Measurements from ENCODE around the gene ALDH1L1. TPM values are rescaled to one million over a fixed set of nuclear protein-coding genes. Genes with fewer than 3 reads are reported as not detected.

ALDH1L1 gene
- total and polyA plus RNA-seq, 2 donors (not counting 1 experiment from before 2014, with no cell fraction given): not detected

DNA sequence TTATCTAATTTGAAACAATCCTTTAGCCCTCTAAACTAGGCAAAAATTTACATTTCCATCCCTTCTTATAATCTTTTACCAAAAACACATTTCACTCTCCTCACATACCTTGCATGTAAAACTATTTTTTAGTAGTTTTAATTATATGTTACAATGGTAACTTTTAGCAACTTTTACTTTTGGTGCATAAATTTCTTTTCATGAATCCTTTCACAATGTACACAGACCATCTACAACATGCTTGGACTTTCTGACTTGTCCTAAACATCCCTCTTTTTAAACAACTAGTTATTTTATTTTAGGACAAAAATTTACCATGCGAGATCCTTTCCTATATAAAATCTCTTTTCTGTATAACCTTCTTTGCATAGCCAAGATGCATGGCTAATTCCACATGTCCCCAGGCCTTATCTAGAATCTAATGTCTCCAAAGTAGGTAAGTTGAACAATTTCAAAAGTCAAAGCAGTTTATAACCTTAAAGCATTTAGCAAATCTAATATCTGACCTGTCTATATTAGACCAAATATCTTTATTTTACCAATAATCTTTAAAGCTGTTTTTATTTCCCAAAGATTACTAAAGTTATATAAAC, 14.4 kb upstream of the ALDH1L1 start:
- no peaks in the 10 kb centered on the region for H3K4me1 Mint-ChIP-seq
- Histone ChIP-seq H3K4me3 (ENCODE audit: control extremely low read depth in 1 of 5, extremely low read depth in 1 of 5, insufficient read depth in 1 of 5, low read depth in 2 of 5, low read length in 4 of 5) (no peak overlapping the region), H3K36me3 (replicated peaks in 1 of 2; ENCODE audit: control extremely low read depth in 1 of 2, control insufficient read depth in 1 of 2, extremely low read depth in 1 of 2, insufficient read depth in 2 of 2, low read length in 1 of 2) (no peaks in the 10 kb centered on the region), H2AFZ (ENCODE audit: insufficient read depth, low read depth, low read length, poor library complexity, severe bottlenecking) (no peak overlapping the region), H3K9me3 (ENCODE audit: control extremely low read depth in 1 of 3, control insufficient read depth in 2 of 3, insufficient read depth in 1 of 3, low read length in 2 of 3) (peaks cover 0 to 1% (median 0%) of the 10 kb centered on the region in 3 donors), H3K79me2 (ENCODE audit: control insufficient read depth, insufficient read depth, low read length) (no peaks in the 10 kb centered on the region), H3K9ac (ENCODE audit: low read length) (no peak overlapping the region), H3K4me2 (replicated peaks; ENCODE audit: low read depth, low read length, poor library complexity, severe bottlenecking) (no peak overlapping the region), H3K27me3 (replicated peaks in 1 of 4; ENCODE audit: control extremely low read depth in 1 of 4, control insufficient read depth in 3 of 4, insufficient read depth in 4 of 4, low read length in 3 of 4) (peaks cover 0 to 1% (median 0%) of the 10 kb centered on the region in 4 experiments), H4K20me1 (ENCODE audit: control insufficient read depth, insufficient read depth, low read length, poor library complexity, severe bottlenecking) (no peaks in the 10 kb centered on the region), H3K4me1 (ENCODE audit: control insufficient read depth in 2 of 2, insufficient read depth in 2 of 2, low read length in 2 of 2) (no peaks in the 10 kb centered on the region), H3K27ac (ENCODE audit: low read length in 2 of 2) (no peak overlapping the region)
- intact Hi-C loops (cut with micrococcal nuclease): no loop called here
- peaks cover 3% of the 10 kb centered on the region for H3K9me3 Mint-ChIP-seq (ENCODE audit: insufficient read depth)
- no peak overlapping the region for H3K4me3 Mint-ChIP-seq
- POLR2A ChIA-PET: no interaction called here
- H3K27me3 Mint-ChIP-seq: peaks cover 12% of the 10 kb centered on the region
- WGBS (ENCODE audit: insufficient coverage): no CpG with 5 or more reads among the region's 1 CpG
- no peak for DNase-seq
- TF ChIP-seq, protein P1, sequence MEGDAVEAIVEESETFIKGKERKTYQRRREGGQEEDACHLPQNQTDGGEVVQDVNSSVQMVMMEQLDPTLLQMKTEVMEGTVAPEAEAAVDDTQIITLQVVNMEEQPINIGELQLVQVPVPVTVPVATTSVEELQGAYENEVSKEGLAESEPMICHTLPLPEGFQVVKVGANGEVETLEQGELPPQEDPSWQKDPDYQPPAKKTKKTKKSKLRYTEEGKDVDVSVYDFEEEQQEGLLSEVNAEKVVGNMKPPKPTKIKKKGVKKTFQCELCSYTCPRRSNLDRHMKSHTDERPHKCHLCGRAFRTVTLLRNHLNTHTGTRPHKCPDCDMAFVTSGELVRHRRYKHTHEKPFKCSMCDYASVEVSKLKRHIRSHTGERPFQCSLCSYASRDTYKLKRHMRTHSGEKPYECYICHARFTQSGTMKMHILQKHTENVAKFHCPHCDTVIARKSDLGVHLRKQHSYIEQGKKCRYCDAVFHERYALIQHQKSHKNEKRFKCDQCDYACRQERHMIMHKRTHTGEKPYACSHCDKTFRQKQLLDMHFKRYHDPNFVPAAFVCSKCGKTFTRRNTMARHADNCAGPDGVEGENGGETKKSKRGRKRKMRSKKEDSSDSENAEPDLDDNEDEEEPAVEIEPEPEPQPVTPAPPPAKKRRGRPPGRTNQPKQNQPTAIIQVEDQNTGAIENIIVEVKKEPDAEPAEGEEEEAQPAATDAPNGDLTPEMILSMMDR (IDR thresholded peaks at IDR 0.05): no peak
- no peak for TF ChIP-seq EZH2 (IDR thresholded peaks at IDR 0.05; ENCODE audit: borderline replicate concordance, insufficient read depth, low read depth, low read length, poor library complexity, severe bottlenecking)
- H3K27ac Mint-ChIP-seq: no peak overlapping the region
- no peak for ATAC-seq (ENCODE audit: low read depth)
- CTCF ChIA-PET: no interaction called here

DNA sequence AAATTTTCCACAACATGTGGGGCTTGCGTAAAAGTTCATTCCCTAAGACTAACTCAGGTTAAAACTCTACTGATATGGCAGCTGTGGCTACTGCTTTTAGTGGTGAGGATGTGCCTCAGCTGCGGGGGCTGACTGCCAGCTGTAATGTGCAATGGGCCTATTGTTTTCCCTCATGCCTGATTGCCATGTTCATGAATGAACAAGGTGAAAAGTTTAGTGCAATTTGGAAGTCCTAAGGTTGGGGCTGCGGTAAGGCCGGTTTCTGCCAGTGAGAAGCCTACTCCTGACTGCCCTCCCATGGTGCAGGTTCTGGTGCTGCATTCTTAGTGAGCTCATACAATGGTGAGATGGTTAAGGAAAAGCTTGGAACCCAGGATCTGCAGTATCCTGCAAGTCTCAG, 10.9 kb upstream of the ALDH1L1 start:
- Histone ChIP-seq H3K4me1 (ENCODE audit: control insufficient read depth in 2 of 2, insufficient read depth in 2 of 2, low read length in 2 of 2) (no peaks in the 10 kb centered on the region), H3K9me3 (ENCODE audit: control extremely low read depth in 1 of 3, control insufficient read depth in 2 of 3, insufficient read depth in 1 of 3, low read length in 2 of 3) (peaks cover 0 to 1% (median 0%) of the 10 kb centered on the region in 3 donors), H3K27ac (ENCODE audit: low read length in 2 of 2) (no peak overlapping the region), H3K4me2 (replicated peaks; ENCODE audit: low read depth, low read length, poor library complexity, severe bottlenecking) (no peak overlapping the region), H2AFZ (ENCODE audit: insufficient read depth, low read depth, low read length, poor library complexity, severe bottlenecking) (no peak overlapping the region), H4K20me1 (ENCODE audit: control insufficient read depth, insufficient read depth, low read length, poor library complexity, severe bottlenecking) (no peaks in the 10 kb centered on the region), H3K4me3 (ENCODE audit: control extremely low read depth in 1 of 5, extremely low read depth in 1 of 5, insufficient read depth in 1 of 5, low read depth in 2 of 5, low read length in 4 of 5) (no peak overlapping the region), H3K27me3 (replicated peaks in 1 of 4; ENCODE audit: control extremely low read depth in 1 of 4, control insufficient read depth in 3 of 4, insufficient read depth in 4 of 4, low read length in 3 of 4) (peaks cover 0 to 2% (median 0%) of the 10 kb centered on the region in 4 experiments), H3K9ac (ENCODE audit: low read length) (no peak overlapping the region), H3K36me3 (replicated peaks in 1 of 2; ENCODE audit: control extremely low read depth in 1 of 2, control insufficient read depth in 1 of 2, extremely low read depth in 1 of 2, insufficient read depth in 2 of 2, low read length in 1 of 2) (no peaks in the 10 kb centered on the region), H3K79me2 (ENCODE audit: control insufficient read depth, insufficient read depth, low read length) (no peaks in the 10 kb centered on the region)
- ChIA-PET CTCF (interaction anchor here (0.7 kb wide), 1 partner anchor 696 kb away, joined by 3 read pairs; no protein-coding TSS in a partner anchor), POLR2A (no interaction called here)
- Mint-ChIP-seq H3K27me3 (peaks cover 6% of the 10 kb centered on the region), H3K27ac (no peak overlapping the region), H3K9me3 (ENCODE audit: insufficient read depth) (peaks cover 3% of the 10 kb centered on the region), H3K4me1 (no peaks in the 10 kb centered on the region), H3K4me3 (no peak overlapping the region)
- no peak for DNase-seq
- intact Hi-C loops (cut with micrococcal nuclease): no loop called here
- no peak for TF ChIP-seq EZH2 (IDR thresholded peaks at IDR 0.05; ENCODE audit: borderline replicate concordance, insufficient read depth, low read depth, low read length, poor library complexity, severe bottlenecking)
- TF ChIP-seq, protein P1 (IDR thresholded peaks at IDR 0.05): no peak
- ATAC-seq (ENCODE audit: low read depth): no peak
- WGBS (ENCODE audit: insufficient coverage): 89% methylated on average over 1 of the region's 4 CpGs
